GM21423 (cell line): ENCODE measurements around the gene RGS4.

ENCODE experiments used
- ATAC-seq: cut with Tn5 transposase; IDR thresholded peaks from one replicate; pipeline ENCODE4 v1.9.1; 2021; ENCODE audit warnings: mild to moderate bottlenecking, moderate library complexity; ENCODE audit not compliant: unreplicated experiment

Gene RGS4

GRCh38 chr1:163094589-163094988 is 25.4 kb downstream of the RGS4 start:
- no peak for ATAC-seq

GRCh38 chr1:163095213-163095612 is 26.1 kb downstream of the RGS4 start:
- ATAC-seq = no peak

GRCh38 chr1:163102590-163102989 is 33.4 kb downstream of the RGS4 start:
- ATAC-seq = no peak

- no peak for ATAC-seq
Observed at GRCh38 chr1:163104385-163105099, 35.4 kb downstream of the RGS4 start.

- no peak for ATAC-seq
Observed at GRCh38 chr1:163106364-163106987, 37.3 kb downstream of the RGS4 start.

- no peak for ATAC-seq
Observed at GRCh38 chr1:163107655-163108054, 38.5 kb downstream of the RGS4 start.

- ATAC-seq = no peak
Observed at GRCh38 chr1:163115887-163116286, 46.7 kb downstream of the RGS4 start.

- no peak for ATAC-seq
Observed at GRCh38 chr1:163119707-163120106, 50.5 kb downstream of the RGS4 start.

- no peak for ATAC-seq
Observed at GRCh38 chr1:163120372-163120771, 51.2 kb downstream of the RGS4 start.

- no peak for ATAC-seq
Observed at GRCh38 chr1:163124812-163125211, 55.7 kb downstream of the RGS4 start.
